H1 (cell line): ENCODE data around the gene B9D2. TPM values are rescaled to one million over a fixed set of nuclear protein-coding genes. Genes with fewer than 3 reads are reported as not detected.

Source experiments
- BACH1 ChIP-seq: IDR thresholded peaks from 2 replicates; pipeline ENCODE4 v1.6.1; 2012; ENCODE audit warnings: low read length, improper control_type of control experiment
- CBX8 ChIP-seq: fragments of 300-800, 300-1000 bp; sonication (generic); IDR thresholded peaks from 2 replicates; pipeline ENCODE4 v1.7.1; 2016; ENCODE audit warnings: low read depth, low read length, borderline replicate concordance
- JUND ChIP-seq: IDR thresholded peaks from 2 replicates; pipeline ENCODE4 v1.6.1; 2011; ENCODE audit warnings: mild to moderate bottlenecking, improper control_type of control experiment, low read length
- PHF8 ChIP-seq: fragments of 200-600 bp; sonication (generic); conservative IDR thresholded peaks from 2 replicates; pipeline ENCODE4 v1.7.1; 2012; ENCODE audit warnings: low read depth, mild to moderate bottlenecking, inconsistent platforms, low read length, moderate library complexity
- POLR2AphosphoS5 ChIP-seq: IDR thresholded peaks from 2 replicates; pipeline ENCODE4 v1.6.1; 2011; ENCODE audit warnings: low read depth, low read length
- RAD21 ChIP-seq, 2 experiments: IDR thresholded peaks in 1 of 2; conservative IDR thresholded peaks in 1 of 2; 2 replicates each; pipeline ENCODE4 v1.6.1; 2011; ENCODE audit warnings: low read depth in 2 of 2, low read length in 2 of 2, improper control_type of control experiment in 1 of 2, inconsistent platforms in 1 of 2, mild to moderate bottlenecking in 1 of 2, moderate library complexity in 1 of 2
- polyA plus RNA-seq, 7 experiments: library from polyadenylated mRNA; depleted of rRNA in 3 of 7; stranded (reverse) in 5 of 7; unstranded in 2 of 7; fragments of >200 nt in 5 of 7; fragments of 200-250 nt in 2 of 7; gene quantifications; 1 replicate in 5 of 7; 2 replicates in 1 of 7; 4 replicates in 1 of 7; pipeline versions ENCODE4 v1.2.1 to v1.2.3, GENCODE V29; 2011 to 2013; ENCODE audit warnings: missing spikeins in 2 of 7, mixed read lengths in 2 of 7
- total RNA-seq: library from RNA; stranded (reverse); fragmentation: NEBNext Ultra II Directional; extraction: Animal tissue kit (Norgen Biotek cat#: 25700); gene quantifications from 2 replicates; pipeline ENCODE4 v1.2.1, GENCODE V29; 2021
- TF ChIP-seq, protein P1 (sequence below): fragments of 300-600 bp; sonication (generic); IDR thresholded peaks from 2 replicates; pipeline ENCODE4 v1.7.1; 2012; ENCODE audit warnings: low read length, moderate library complexity, mild to moderate bottlenecking, inconsistent platforms; ENCODE audit not compliant: insufficient replicate concordance
- TF ChIP-seq, protein P2 (sequence below): IDR thresholded peaks from 2 replicates; pipeline ENCODE4 v1.6.1; 2012; ENCODE audit warnings: low read length, inconsistent platforms

B9D2 gene
- total and polyA plus RNA-seq, 2 of the 8 experiments (the other 6 are each of a cell fraction or from before 2014, with no cell fraction given) = 4.9 to 6.3 TPM

DNA sequence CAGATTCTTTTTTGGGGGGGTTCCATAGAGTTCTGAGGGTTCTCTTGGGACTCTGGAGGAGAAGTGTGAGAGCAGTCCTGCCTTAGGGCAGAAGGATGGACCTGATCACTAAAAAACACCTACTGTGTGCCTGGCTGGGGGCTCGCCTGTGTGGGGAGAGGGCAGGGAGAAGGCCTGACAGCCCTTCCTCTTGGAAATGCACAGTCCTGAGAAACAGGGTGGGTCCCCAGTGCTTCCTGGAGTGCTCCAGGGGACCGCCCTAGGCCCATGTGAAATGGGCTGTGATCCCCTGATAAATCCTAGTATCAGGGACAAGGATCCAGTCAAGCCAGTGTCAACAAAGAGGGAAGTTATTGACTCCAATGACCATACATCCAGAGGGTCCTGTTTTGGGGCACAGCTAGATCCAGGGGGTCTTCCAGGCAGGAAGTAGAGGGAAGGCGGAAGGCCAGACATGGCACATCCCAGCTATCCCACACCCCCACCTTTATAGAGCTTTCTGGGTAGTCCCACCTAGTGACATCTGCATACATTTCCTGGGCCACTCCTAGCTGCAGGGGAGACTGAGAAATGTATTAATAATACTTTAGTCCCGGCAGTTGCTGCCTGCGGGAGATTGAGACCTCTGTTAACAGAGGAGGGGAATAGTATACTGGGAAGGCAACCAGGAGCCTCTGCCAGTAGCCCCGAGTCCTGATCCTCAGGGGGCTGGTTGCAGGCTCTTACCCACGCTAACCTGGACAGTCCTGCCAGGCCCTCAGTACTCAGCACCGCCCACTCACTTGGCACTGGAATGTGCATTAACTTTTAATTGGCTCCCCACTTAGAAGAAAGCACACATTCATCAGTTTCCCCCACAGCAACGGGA, 47.4 kb upstream of the B9D2 start (continued):
- TF ChIP-seq, protein P1, sequence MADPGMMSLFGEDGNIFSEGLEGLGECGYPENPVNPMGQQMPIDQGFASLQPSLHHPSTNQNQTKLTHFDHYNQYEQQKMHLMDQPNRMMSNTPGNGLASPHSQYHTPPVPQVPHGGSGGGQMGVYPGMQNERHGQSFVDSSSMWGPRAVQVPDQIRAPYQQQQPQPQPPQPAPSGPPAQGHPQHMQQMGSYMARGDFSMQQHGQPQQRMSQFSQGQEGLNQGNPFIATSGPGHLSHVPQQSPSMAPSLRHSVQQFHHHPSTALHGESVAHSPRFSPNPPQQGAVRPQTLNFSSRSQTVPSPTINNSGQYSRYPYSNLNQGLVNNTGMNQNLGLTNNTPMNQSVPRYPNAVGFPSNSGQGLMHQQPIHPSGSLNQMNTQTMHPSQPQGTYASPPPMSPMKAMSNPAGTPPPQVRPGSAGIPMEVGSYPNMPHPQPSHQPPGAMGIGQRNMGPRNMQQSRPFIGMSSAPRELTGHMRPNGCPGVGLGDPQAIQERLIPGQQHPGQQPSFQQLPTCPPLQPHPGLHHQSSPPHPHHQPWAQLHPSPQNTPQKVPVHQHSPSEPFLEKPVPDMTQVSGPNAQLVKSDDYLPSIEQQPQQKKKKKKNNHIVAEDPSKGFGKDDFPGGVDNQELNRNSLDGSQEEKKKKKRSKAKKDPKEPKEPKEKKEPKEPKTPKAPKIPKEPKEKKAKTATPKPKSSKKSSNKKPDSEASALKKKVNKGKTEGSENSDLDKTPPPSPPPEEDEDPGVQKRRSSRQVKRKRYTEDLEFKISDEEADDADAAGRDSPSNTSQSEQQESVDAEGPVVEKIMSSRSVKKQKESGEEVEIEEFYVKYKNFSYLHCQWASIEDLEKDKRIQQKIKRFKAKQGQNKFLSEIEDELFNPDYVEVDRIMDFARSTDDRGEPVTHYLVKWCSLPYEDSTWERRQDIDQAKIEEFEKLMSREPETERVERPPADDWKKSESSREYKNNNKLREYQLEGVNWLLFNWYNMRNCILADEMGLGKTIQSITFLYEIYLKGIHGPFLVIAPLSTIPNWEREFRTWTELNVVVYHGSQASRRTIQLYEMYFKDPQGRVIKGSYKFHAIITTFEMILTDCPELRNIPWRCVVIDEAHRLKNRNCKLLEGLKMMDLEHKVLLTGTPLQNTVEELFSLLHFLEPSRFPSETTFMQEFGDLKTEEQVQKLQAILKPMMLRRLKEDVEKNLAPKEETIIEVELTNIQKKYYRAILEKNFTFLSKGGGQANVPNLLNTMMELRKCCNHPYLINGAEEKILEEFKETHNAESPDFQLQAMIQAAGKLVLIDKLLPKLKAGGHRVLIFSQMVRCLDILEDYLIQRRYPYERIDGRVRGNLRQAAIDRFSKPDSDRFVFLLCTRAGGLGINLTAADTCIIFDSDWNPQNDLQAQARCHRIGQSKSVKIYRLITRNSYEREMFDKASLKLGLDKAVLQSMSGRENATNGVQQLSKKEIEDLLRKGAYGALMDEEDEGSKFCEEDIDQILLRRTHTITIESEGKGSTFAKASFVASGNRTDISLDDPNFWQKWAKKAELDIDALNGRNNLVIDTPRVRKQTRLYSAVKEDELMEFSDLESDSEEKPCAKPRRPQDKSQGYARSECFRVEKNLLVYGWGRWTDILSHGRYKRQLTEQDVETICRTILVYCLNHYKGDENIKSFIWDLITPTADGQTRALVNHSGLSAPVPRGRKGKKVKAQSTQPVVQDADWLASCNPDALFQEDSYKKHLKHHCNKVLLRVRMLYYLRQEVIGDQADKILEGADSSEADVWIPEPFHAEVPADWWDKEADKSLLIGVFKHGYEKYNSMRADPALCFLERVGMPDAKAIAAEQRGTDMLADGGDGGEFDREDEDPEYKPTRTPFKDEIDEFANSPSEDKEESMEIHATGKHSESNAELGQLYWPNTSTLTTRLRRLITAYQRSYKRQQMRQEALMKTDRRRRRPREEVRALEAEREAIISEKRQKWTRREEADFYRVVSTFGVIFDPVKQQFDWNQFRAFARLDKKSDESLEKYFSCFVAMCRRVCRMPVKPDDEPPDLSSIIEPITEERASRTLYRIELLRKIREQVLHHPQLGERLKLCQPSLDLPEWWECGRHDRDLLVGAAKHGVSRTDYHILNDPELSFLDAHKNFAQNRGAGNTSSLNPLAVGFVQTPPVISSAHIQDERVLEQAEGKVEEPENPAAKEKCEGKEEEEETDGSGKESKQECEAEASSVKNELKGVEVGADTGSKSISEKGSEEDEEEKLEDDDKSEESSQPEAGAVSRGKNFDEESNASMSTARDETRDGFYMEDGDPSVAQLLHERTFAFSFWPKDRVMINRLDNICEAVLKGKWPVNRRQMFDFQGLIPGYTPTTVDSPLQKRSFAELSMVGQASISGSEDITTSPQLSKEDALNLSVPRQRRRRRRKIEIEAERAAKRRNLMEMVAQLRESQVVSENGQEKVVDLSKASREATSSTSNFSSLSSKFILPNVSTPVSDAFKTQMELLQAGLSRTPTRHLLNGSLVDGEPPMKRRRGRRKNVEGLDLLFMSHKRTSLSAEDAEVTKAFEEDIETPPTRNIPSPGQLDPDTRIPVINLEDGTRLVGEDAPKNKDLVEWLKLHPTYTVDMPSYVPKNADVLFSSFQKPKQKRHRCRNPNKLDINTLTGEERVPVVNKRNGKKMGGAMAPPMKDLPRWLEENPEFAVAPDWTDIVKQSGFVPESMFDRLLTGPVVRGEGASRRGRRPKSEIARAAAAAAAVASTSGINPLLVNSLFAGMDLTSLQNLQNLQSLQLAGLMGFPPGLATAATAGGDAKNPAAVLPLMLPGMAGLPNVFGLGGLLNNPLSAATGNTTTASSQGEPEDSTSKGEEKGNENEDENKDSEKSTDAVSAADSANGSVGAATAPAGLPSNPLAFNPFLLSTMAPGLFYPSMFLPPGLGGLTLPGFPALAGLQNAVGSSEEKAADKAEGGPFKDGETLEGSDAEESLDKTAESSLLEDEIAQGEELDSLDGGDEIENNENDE = no peak
- TF ChIP-seq CBX8 (no peak), PHF8 (no peak), BACH1 (no peak), POLR2AphosphoS5 (no peak), RAD21 (IDR thresholded peaks at IDR 0.05 in 1 of 2, conservative IDR thresholded peaks at IDR 0.05 in 1 of 2; ENCODE audit: low read depth in 2 of 2, low read length in 2 of 2) (no peak), JUND (no peak)
- TF ChIP-seq, protein P2, sequence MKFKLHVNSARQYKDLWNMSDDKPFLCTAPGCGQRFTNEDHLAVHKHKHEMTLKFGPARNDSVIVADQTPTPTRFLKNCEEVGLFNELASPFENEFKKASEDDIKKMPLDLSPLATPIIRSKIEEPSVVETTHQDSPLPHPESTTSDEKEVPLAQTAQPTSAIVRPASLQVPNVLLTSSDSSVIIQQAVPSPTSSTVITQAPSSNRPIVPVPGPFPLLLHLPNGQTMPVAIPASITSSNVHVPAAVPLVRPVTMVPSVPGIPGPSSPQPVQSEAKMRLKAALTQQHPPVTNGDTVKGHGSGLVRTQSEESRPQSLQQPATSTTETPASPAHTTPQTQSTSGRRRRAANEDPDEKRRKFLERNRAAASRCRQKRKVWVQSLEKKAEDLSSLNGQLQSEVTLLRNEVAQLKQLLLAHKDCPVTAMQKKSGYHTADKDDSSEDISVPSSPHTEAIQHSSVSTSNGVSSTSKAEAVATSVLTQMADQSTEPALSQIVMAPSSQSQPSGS = no peak
